GM12872 (cell line): ENCODE measurements around the gene AMPD3.
A peak's percentile ranks its signal among the peaks of the same experiment; 100 is the strongest.

Experiments
- TF ChIP-seq, protein P1 (sequence below): IDR thresholded peaks from 3 replicates; pipeline ENCODE4 v1.5.1; 2011; ENCODE audit warnings: low read depth, mild to moderate bottlenecking, low read length, moderate library complexity; ENCODE audit not compliant: insufficient read depth

The AMPD3 gene

DNA sequence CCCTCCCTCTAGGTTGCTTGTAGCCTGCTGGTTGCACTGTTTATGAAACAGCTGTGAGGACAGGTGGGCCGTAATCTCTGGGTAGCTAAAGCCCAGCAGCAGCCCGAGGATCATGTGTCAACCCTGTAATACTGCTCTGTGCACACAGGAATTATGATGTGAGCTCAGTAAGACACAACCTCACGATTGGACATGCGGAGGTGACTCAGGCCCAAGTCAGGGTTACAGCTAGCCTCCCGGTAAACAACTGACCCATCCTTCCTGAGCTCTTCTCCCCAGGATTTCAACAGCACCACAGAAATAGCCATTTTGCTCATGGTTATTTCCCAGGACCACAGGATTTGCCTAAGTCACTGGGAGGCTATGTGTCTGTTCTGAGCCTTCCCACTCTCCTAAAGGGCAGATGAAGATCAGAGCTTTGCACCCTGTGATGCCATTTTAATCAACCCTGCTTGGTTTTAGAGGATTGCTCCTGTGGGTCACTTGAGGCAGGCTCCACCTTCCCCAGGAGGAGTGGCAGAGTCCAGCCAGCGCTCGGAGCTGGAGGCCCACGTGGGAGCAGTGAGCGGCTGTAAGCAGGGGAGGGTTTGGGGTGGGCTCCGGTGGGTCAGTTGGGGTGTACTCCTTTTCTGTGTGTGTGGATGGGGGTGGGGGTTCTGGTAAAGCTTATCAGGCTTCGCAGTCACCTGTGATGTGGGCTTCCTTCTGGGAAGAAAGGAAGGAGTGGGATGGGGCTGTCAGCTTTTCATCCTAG, at the start of gene AMPD3:
Gene AMPD3 (plus strand): TSS at position 387 of the 754 bp plus-strand sequence. CDS start 6,256 bp downstream, outside the sequence.
- TF ChIP-seq, protein P1, sequence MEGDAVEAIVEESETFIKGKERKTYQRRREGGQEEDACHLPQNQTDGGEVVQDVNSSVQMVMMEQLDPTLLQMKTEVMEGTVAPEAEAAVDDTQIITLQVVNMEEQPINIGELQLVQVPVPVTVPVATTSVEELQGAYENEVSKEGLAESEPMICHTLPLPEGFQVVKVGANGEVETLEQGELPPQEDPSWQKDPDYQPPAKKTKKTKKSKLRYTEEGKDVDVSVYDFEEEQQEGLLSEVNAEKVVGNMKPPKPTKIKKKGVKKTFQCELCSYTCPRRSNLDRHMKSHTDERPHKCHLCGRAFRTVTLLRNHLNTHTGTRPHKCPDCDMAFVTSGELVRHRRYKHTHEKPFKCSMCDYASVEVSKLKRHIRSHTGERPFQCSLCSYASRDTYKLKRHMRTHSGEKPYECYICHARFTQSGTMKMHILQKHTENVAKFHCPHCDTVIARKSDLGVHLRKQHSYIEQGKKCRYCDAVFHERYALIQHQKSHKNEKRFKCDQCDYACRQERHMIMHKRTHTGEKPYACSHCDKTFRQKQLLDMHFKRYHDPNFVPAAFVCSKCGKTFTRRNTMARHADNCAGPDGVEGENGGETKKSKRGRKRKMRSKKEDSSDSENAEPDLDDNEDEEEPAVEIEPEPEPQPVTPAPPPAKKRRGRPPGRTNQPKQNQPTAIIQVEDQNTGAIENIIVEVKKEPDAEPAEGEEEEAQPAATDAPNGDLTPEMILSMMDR, result no peak

DNA sequence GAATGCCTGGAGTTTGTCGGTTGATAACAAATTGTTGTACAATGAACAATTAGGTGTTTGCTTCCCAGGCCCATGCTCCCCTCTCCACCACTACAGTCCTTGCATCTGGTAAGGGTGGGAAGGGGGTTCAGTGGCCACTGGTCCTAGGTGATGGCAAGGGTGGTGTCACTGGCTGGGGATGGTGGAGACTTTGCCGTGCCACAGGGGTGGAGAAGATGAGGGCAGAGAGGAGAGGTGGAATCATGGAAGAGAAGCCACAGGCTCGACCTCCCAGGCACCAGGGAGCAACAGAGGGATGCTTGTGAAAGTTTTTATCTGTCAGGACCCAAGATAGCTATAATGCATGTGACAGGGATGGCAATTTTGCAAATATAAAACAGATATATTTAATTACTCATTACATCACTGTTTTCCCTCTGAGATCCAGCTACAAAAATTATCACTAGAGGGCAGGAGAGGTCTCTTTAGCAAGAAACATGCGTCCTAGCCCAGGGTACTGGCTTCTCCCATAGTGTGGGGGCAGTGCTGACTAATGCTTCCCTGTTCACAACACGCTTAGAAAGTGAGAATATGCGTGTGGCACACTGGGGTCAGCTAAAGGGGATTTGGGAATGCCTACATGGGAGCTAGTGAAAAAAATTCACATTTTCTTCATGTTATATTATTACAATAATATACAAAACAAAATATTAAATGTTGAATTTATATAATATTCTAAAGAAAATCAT, 49.0 kb upstream of the AMPD3 start:
- TF ChIP-seq, protein P1, result peak; percentile 53; the same call in 2 of the 3 replicates

DNA sequence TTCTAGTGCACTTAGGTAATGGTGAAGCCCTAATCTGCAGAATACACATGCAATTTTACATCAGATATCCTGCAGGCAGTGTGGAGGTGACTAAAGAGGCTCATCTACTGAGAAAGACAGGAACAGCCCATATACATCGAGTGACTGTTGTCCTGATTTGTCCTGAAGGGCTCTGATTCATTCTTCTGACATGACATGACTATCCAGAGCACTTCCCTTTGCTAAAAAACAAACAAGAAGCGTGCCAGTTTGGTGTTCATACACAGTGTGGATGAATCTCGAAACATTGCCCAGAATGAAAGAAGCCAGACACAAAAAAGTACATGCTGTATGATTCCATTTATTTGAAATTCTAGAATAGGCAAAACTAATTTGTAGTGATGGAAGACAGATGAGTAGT, 48.0 kb upstream of the AMPD3 start:
- TF ChIP-seq, protein P1, result no peak

DNA sequence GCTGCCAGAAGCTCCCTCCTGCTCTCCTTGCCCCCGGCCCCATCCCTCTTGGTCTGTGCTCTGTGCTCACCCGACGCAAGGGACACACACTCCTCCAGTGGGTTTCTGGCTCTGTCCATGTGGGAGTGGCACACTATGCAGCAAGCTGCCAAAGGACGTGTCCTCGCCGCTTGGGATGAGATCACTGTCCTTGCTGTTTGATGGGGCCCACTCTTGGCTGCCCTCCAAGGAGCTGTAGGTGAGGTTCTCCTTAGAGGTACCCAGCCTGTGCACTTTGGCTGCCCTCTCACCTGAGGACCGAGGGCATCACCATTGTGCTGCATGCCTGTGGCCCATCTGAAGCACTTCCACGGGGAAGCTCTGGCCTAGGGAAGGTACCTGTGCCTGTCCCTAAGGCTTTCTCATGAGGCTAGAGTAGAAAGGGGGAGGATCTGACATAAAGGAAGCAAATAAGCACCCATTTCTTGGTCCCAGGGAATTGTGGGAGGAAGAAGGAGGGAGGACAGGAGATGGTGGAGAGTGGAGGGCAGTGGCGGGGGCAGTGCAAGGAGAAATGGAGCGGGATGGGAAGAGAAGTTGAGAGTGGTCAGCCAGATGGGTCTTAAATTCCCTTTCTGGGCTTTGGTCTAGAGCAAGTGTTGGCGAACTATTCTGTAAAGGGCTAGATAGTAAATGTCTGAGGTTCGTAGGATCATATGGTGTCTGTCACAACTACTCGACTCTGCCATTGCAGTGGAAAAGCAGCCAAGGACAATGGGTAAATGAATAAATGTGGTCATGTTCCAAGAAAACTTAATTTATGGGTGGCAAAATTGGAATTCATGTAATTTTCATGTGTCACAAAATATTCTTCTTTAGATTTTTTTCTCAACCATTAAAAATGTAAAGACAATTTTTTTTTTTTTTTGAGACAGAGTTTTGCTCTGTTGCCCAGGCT, 47.0 kb upstream of the AMPD3 start:
- TF ChIP-seq, protein P1, result no peak

DNA sequence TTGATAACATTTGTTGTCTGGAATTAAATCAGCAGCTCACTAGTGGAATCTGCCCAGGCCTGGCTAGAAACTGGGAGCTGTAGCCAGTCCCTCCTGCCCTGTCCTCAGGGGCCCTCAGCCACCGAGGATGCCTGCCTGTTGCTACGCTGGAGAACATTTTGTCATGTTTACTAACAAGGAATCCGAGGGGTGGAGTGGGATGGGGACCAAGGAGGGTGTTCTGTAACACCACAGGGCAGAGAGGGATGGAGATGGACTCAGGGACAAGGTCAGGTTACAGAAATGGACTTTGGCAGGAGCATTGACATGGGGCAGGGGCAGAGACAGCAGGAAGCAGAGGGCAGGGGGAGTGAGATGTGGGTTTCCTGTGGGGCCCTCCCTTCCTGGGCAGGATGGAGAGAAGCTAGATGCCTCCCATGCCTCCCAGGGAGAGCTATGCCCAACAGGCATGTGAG, 45.8 kb upstream of the AMPD3 start:
- TF ChIP-seq, protein P1, result no peak

DNA sequence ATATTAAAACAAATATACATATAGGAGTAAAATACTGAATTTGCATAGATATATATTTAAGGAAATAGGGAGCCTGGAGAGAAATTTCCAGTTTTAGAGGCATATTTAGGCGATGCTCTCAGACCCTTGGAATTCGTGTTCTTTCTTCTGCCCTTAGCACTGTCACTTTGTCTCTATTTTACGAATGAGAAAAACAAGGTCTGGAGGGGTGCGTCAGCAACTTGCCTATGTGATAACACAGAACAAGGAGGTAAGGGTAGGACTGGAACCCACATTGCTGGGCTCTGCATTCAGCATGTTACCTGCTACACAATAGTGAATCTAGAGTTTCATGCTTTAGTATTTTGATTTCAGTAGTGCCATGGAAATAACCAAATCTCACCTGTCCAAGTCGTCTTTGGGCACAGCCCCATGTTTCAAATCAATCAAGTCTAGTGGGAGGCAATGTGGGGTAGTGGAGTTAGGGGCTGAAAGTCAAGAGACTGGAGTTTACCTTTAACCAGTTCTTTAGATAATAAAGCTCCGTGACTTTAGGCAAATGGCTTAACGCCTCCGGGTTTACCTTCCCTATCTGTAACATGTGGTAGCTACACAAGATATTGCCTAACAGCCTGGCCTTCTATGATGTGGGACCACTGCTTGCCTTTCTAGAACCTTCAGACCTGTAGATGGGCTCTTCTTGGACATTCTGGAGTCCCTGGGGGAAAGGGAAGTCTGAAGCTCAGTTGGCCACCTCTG, 44.8 kb upstream of the AMPD3 start:
- TF ChIP-seq, protein P1, result no peak
